NB4 (cell line): ENCODE data around the gene POLE3.

ENCODE experiments used
- MAX ChIP-seq: IDR thresholded peaks from 2 replicates; pipeline ENCODE4 v1.6.1; 2011; ENCODE audit warnings: low read depth, low read length
- MYC ChIP-seq: IDR thresholded peaks from 2 replicates; pipeline ENCODE4 v1.6.1; 2011; ENCODE audit warnings: low read depth, low read length
- POLR2A ChIP-seq: IDR thresholded peaks from 2 replicates; pipeline ENCODE4 v1.6.1; 2011; ENCODE audit warnings: mild to moderate bottlenecking; ENCODE audit not compliant: insufficient read length; ENCODE audit errors: extremely low read depth
- TF ChIP-seq, protein P1 (sequence below): IDR thresholded peaks from one replicate; pipeline ENCODE4 v1.5.1; 2012; ENCODE audit warnings: low read depth, low read length

DNA sequence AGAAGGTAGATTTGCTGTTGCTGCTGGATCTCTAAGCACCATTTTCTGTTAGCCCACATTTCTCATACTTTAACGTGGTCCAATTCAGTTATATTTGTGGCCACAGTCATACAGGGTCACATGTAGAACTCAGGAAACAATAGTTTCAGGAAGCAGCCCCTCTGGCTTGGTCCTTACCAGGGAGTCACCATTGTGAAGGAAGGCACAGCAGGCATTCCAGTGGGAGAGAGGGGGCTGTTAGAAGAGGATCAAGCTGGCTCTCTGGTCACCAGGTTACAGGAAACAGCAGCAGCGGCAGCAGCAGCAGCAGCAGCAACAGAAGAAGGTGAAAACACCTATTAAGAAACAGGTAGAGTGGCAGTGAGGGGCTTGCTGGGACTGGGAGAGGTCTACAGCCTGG, 14.6 kb upstream of the POLE3 start:
- TF ChIP-seq, protein P1, sequence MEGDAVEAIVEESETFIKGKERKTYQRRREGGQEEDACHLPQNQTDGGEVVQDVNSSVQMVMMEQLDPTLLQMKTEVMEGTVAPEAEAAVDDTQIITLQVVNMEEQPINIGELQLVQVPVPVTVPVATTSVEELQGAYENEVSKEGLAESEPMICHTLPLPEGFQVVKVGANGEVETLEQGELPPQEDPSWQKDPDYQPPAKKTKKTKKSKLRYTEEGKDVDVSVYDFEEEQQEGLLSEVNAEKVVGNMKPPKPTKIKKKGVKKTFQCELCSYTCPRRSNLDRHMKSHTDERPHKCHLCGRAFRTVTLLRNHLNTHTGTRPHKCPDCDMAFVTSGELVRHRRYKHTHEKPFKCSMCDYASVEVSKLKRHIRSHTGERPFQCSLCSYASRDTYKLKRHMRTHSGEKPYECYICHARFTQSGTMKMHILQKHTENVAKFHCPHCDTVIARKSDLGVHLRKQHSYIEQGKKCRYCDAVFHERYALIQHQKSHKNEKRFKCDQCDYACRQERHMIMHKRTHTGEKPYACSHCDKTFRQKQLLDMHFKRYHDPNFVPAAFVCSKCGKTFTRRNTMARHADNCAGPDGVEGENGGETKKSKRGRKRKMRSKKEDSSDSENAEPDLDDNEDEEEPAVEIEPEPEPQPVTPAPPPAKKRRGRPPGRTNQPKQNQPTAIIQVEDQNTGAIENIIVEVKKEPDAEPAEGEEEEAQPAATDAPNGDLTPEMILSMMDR, result no peak
- TF ChIP-seq POLR2A, result no peak
- no peak for TF ChIP-seq MYC
- no peak for TF ChIP-seq MAX
